Fibroblast of skin of right biceps (primary cell): ENCODE results near the gene CAMTA1.
"Not testable (repeated sequence)": the region's sequence is repeated elsewhere in the genome, so short reads cannot be mapped to it uniquely, and the experiment has no call there.

ENCODE experiments used
- DNase-seq: peaks from one replicate; pipeline ENCODE4 v3.0.0-alpha.2; 2013

The CAMTA1 gene

DNA sequence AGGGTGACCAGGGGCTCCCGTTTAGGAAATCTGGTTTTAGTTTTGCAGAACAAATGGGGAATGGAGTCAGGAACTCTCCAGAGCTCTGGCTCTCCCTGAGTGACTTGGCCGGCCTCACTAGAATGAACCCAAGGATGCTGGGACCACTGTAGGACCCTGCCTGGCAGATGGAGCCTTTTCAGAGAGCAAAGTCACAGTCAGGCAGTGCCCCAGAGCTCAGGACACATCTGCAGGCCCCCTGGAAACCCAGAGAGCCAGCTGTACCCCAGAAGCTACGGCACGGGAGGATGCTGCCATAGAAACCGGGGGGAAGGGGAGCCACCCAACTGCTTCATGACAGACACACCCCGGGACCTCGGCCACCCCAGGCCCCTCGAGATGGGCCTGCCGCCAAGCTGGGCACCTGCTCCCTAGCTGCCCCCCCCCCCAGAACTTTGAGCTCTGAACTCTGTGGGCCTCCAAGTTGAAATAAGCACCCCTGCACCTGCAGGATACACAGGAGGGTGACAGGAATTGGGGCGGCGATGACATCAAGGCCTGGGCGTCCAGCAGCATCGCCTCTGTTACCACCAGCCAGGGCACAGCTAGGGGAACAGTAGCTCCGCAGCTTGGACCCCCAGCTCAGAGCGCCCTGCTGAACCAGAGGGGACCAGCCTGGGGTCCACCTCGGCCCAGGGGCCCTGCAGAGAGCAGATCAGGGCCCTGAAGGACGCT is 894.1 kb downstream of the CAMTA1 start:
- no peak for DNase-seq

GRCh38 chr1:7679873-7680206 is 894.6 kb downstream of the CAMTA1 start:
- no peak for DNase-seq

GRCh38 chr1:7680207-7680954 is 895.1 kb downstream of the CAMTA1 start:
- DNase-seq, result peak; percentile 49

DNA sequence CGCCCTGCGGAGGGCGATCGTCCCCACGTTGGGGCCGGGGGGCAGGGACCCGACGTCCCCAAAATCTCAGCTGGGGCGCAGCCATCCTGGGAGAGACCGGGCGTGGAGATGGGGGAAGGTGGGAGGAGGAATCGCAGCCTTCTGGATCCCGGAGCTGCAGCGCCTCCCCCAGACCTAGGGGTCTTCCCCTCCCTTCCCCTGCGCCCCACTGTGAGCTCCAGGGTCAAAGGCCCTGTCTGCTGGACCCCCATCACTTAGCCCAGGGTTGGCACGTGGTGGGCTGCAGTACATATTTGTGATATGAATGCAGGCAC is 895.7 kb downstream of the CAMTA1 start:
- no peak for DNase-seq

DNA sequence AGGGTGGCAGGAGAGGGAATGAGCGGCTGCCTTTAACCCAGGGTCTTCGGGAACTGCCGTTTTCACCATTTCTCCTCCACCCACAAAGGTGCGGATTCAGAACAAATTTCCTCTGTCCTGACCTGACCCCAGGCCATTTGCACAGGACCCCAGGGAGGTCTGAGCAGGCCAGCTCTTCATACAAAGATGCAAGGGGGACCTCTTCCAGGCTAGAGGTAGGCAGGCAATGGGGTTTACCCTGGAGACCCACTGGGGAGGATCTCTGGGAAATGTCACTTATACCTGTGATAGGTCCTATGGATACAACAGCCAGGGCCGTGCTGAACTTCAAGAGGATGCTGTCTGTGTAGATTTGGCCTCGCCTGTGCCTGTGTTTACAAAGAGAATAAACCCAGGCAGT is 896.1 kb downstream of the CAMTA1 start:
- no peak for DNase-seq

DNA sequence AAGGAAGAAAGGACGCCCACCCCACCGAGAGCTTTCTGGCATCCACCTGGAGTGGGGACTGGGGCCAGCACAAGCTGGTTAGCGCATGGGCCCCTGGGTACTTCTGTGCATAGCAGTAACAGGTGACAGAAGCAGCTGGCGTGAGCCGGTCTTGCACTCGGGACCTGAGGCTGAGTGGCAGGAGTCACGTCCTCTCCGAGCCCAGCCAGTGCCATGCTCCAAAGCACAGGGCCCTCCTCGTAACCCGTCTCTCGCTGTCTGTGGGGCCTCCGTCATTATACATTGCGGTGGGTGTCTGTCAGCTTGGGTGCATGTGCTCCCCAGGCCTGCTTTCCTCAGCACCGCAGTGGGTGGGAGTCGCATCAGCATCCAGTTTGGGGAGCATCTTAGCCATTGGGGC is 898.3 kb downstream of the CAMTA1 start:
- DNase-seq, result no peak

DNA sequence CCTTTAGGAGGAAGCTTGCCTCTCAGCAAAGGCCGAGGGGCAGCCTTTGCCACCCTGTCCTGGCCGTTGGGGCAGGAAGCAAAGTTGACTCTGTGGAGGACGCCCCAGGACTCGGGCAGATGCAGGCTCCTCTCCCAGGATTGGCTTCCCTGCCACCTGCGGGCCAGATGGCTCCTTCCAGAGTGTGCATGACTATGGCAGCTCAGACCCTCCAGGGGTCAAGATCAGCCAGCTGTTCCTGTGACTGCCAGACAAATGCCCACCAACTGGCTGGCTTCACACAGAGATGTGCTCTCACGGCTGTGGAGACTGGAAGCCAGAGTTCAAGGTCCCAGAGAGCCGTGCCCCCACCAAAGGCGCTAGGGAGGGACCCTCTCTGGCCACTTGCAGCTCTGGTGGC is 898.9 kb downstream of the CAMTA1 start:
- no peak for DNase-seq

- no peak for DNase-seq
These were observed 899.8 kb downstream of the CAMTA1 start for GRCh38 chr1:7684861-7685635.

GRCh38 chr1:7686301-7686850 is 901.1 kb downstream of the CAMTA1 start:
- DNase-seq, result no peak

DNA sequence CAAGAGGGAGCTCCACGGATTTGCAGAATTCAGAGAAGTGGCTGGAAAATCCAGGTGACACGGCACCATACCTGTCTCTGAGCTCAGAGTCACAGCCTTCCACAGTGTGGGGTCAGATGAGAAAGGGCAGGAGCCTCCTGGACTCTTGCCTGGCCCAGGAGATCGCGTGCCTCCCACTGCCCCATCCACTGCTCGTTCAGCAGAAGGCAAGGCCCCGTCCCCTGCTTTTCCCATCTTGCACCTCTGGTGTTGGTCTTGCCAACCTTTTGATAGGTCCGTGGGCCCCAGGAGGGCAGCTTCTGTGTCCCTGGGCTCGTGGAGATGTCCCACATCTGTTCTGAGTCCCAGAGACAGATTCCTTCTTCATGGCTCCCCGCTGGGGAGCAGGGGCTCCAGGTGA is 902.2 kb downstream of the CAMTA1 start:
- no peak for DNase-seq

GRCh38 chr1:7688659-7689058 is 903.4 kb downstream of the CAMTA1 start:
- no peak for DNase-seq

GRCh38 chr1:7689307-7689706 is 904.1 kb downstream of the CAMTA1 start:
- not testable (repeated sequence) for DNase-seq

DNA sequence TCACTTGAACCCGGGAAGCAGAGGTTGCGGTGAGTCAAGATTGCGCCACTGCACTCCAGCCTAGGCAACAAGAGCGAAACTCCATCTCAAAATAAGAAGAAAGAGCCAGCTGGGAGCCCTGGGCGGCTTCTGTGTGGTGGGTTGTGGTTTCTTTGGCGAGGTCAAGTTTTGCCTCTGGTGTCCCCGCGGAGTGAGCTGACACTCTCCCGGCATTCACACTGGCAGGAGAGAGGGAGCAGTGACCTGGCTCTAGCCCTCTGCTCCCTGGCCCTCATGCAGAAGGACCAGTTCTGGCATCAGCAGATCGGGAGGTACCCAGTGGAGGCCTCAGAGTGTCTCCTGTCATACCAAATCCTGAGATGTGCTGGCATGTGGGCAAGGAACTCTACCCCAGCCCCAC is 904.8 kb downstream of the CAMTA1 start:
- no peak for DNase-seq

GRCh38 chr1:7690496-7691182 is 905.4 kb downstream of the CAMTA1 start:
- DNase-seq, result no peak

- DNase-seq, result no peak
These were observed 906.3 kb downstream of the CAMTA1 start for GRCh38 chr1:7691576-7691975.

- no peak for DNase-seq
These were observed 906.8 kb downstream of the CAMTA1 start for GRCh38 chr1:7692005-7692404.

- DNase-seq, result not testable (repeated sequence)
These were observed 907.8 kb downstream of the CAMTA1 start for GRCh38 chr1:7693037-7693436.

- DNase-seq, result no peak
These were observed 908.4 kb downstream of the CAMTA1 start for GRCh38 chr1:7693662-7694061.

DNA sequence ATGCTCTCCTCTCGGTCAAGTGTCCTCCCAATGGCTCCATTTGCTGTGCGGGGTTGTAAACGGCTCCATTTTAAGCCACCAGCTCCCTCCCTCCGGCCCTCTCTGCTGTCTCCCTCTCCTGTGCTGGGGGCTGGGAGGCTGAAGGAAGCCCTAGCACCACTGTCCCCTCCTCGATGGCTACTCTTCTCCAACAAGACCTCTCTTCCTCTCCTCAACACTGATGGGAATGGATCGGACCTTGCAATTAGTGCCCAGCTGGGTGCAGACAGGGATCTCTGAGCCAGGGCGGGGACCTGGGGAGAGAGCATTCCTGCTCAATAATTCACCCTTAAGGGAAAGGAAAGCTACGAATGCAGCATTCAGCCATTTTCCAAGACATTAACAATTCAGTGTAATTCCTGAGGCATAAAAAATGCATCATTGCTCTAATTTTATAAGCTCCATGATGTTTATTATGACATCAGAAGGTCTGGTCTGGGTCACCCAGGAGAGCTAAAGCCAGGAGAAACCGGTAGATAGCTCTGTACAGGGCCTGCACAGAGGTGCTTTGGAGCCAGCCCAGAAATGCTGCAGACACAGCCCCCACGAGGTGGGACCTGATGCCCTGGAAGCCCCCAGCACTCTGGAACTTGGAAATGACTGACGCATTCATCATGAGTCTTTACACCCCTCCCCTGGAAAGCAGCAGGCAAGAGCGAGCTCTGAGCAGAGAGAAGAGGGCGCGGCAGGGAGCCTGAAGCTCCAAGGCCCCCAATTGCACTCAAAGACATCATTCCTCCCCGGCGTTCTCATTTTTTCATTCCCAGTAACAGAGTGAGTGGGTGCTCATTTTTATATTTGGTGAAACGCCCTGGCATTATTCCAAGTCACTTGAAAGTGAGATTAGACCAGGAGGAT is 909.6 kb downstream of the CAMTA1 start:
- DNase-seq, result no peak

- no peak for DNase-seq
These were observed 910.4 kb downstream of the CAMTA1 start for GRCh38 chr1:7695497-7696117.

DNA sequence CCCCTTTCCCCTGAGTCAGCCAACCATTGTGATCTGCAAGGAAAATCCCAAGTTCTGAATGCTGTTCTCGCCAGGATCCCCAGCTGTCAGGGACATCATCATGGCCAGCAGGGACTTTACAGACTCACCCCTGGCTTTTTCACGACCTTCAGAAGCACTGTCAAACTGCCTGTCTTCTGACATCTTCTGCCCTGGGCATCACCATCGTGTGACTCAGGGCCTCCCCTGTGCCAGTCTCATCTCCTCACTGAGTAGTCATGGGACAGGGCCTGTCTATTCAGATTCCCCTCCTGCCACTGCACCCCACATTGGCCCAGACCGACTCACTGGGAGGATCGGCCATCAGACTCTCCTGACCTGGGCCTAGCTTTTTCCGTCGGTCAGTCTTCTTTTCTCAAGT is 913.4 kb downstream of the CAMTA1 start:
- no peak for DNase-seq

GRCh38 chr1:7702365-7702764 is 917.1 kb downstream of the CAMTA1 start:
- no peak for DNase-seq
